GM18868 (cell line): Measurements from ENCODE around the gene LMF2.

Source experiments
- ATAC-seq: cut with Tn5 transposase; IDR thresholded peaks from one replicate; pipeline ENCODE4 v1.9.1; 2021; ENCODE audit warnings: mild to moderate bottlenecking, moderate library complexity; ENCODE audit not compliant: unreplicated experiment

The LMF2 gene

DNA sequence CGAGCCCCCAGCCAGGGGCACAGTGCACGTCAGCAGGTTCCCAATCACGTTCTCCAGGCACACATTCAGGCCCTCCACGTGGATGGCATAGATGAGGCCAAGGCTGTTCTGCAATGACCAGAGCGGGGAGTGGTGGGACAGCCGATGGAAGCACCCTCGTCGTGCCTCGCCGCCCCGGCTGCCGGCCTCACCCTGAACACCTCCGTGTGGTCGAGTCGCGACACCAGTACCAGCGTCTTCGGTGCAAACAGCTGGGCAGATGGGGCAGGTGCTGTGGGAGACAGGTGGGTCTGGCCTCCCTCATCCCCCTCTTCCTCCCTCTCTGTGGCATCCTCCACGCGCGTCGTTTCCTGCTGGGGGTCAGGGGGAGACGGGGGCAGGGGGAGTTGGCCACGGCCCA lies 40.2 kb downstream of the LMF2 start:
- no peak for ATAC-seq

DNA sequence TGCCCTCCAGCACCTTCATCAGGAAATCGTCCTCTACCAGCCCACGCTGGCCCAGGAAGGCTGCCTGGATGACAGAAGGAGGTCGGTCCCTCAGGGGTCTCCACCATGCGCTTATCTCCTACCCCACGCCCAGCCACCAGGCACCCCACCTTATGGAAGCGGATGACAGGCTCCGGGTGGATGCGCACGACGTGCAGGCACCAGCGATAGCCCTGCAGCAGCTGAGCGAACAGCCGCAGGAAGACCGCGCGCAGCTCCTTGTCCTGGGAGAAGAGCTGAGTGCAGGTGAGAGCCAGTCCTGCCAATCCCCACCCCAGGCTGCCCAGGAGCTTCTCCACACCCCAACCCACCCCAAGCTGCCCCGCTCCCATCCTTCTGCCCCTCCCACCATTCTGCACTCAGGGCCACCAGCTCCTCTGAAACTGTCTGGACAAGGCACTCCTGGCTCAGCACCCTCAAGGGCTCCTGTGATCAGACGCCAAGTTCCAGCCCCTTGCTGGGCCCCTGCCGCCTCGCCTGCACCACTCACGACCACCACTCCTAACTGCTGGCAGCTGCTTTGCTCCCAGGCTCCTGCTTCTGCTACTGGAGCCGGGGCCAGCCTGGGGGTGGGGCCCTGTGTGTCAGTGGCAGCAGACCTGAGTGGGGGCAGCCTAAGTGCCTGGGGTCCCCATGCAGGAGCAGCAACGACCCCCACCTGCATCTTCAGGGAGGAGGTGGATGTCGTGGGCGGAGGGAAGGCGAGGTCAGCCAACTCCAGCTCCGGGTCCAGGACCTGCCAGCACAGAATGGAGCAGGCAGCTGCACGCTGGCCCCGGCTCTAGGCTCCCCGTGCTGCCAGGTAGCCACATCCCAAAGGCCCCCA lies 42.2 kb downstream of the LMF2 start:
- no peak for ATAC-seq

- no peak for ATAC-seq
Observed at GRCh38 chr22:50464451-50464850, 43.1 kb downstream of the LMF2 start.

- ATAC-seq = no peak
Observed at GRCh38 chr22:50463188-50463900, 44.2 kb downstream of the LMF2 start.

DNA sequence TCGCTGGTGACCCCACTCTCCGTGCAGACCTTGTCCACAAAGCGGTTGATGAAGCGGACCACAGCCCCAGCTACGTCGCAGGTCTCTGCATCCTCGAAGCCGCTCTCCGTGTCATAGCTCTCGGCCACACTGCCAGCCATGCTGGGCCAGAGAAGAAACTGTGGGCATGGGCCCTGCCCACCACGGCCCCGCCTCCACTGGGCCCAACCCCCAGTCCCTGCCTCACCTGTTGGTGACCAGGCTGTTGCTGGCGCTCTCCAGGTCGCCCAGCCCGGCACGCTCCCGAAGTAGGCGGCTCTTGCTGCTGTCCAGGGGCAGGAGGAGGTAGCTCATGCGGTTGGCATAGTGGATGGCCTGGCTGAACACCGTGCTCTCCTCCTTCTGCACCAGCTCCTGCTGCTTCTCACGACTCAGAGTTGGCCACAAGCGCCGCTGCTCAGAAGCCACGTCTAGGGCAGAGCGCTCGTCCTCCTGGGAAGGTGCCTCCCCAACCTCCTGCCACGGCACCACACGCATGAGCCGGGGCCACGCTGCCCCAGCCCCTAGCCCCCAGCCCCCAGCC lies 45.4 kb downstream of the LMF2 start:
- ATAC-seq = no peak

DNA sequence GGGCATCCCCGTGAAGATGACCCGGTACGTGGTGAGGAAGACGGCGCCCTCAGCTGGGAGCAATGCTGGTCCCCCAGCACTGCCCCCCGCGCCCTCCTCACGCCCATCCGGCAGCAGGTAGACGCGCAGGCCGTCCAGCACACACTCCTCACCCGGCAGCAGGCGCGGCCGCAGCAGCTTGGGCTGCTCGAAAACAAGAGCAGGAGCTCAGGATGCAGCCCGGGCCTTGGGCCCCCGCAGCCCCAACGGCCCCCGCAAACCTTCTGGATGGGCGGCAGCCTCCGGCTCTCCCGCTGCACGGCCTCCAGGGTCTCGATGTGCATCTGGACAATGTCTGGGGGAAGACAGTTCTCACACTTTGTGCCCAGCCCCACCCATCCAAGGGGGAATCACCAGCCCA lies 46.0 kb downstream of the LMF2 start:
- no peak for ATAC-seq

- ATAC-seq = no peak
Observed at GRCh38 chr22:50460938-50461337, 46.6 kb downstream of the LMF2 start.

- ATAC-seq = no peak
Observed at GRCh38 chr22:50459496-50460140, 47.9 kb downstream of the LMF2 start.

DNA sequence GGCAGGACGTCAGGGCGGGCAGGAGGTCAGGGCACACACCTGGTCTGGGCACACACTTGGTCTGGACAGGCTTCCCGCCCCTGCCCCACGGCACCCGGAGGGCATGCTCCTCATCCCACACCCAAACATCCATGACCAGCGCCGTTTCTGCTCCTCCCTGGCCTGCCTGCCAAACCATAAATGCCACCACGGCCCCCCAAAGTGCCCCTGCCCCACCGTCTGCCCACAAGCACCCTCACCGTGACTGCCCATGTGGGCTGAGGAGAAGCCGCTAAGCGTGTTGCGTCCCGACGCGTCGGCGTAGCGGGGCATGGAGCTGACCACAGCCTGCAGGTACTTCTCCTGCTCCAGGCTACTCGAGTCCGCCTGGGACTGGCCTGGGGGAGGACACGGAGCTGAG lies 48.5 kb downstream of the LMF2 start:
- ATAC-seq = no peak

GRCh38 chr22:50456466-50457234 lies 50.9 kb downstream of the LMF2 start:
- ATAC-seq = no peak

DNA sequence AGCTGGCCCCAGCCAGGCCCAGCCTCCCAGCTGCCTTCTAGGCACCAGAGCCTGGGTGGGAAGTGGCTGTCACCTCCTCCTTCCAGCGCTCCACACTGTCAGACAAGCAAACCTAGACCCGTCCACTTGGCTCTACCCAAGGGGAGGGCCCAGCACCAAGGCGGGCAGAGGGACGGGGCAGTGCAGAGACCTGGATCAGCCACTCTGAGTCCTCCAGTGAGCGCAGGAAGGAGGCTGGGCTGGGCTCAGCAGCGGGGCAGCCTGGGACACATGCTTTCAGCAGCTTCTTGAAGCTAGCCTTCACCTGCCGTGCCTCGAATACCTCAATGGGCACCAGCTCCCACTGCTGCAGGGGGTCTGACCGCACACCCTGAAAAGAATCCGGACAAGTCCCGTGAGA lies 51.5 kb downstream of the LMF2 start:
- ATAC-seq = no peak

GRCh38 chr22:50455201-50455600 lies 52.3 kb downstream of the LMF2 start:
- ATAC-seq = no peak

- ATAC-seq = no peak
Observed at GRCh38 chr22:50454556-50455075, 52.9 kb downstream of the LMF2 start.
